WTC11 (cell line): ENCODE measurements around the gene RMRP. TPM values are rescaled to one million over a fixed set of nuclear protein-coding genes. Genes with fewer than 3 reads are reported as not detected.

Experiments
- ATAC-seq: fragments of 200-7000 bp; cut with Tn5 transposase; 2 replicates; pipeline ENCODE4 v1.10.0; 2021; ENCODE audit warnings: mild to moderate bottlenecking, moderate library complexity
- Bru-seq: library from RNA; stranded (reverse); fragments of 400-500 nt; gene quantifications from one replicate; lab custom pipeline; 2021; lab: Mats Ljungman, UMichigan
- CTCF ChIA-PET: fragments of 300-600 bp; sonication (Branson Sonifier 250); formaldehyde crosslinking; loops from one replicate; lab custom pipeline; 2021; ENCODE audit warnings: antibody characterized with exemption; lab: Charles Lee
- POLR2A ChIA-PET: fragments of 350-600 bp; sonication (Branson Sonifier 250); formaldehyde crosslinking; loops from one replicate; lab custom pipeline; 2021; ENCODE audit warnings: antibody characterized with exemption; lab: Charles Lee
- DNase-seq: peaks from one replicate; pipeline ENCODE4 v3.0.0; 2021; ENCODE audit warnings: low spot score
- H3K27ac Mint-ChIP-seq: 2 replicates; pipeline ENCODE4 v1.8.0; 2021; ENCODE audit warnings: mixed read lengths
- H3K27me3 Mint-ChIP-seq: 2 replicates; pipeline ENCODE4 v1.8.0; 2021; ENCODE audit warnings: low read depth, mild to moderate bottlenecking, moderate library complexity, mixed read lengths
- H3K36me3 Mint-ChIP-seq: 2 replicates; pipeline ENCODE4 v1.8.0; 2021; ENCODE audit warnings: mixed read lengths
- H3K4me1 Mint-ChIP-seq: 2 replicates; pipeline ENCODE4 v1.8.0; 2022; ENCODE audit warnings: mixed read lengths
- H3K4me3 Mint-ChIP-seq: 2 replicates; pipeline ENCODE4 v1.8.0; 2021; ENCODE audit warnings: mild to moderate bottlenecking, moderate library complexity, mixed read lengths
- H3K9me3 Mint-ChIP-seq: 2 replicates; pipeline ENCODE4 v1.8.0; 2021; ENCODE audit warnings: mixed read lengths
- CREB1 ChIP-seq: sonication (generic); formaldehyde crosslinking; IDR thresholded peaks from 2 replicates; pipeline ENCODE4 v1.8.0; 2023; ENCODE audit warnings: mild to moderate bottlenecking, missing genetic modification reagents
- FOXK1 ChIP-seq: sonication (generic); formaldehyde crosslinking; IDR thresholded peaks from 2 replicates; pipeline ENCODE4 v1.8.0; 2022; ENCODE audit warnings: mild to moderate bottlenecking, moderate library complexity, missing genetic modification reagents
- FOXP1 ChIP-seq: sonication (generic); formaldehyde crosslinking; IDR thresholded peaks from 2 replicates; pipeline ENCODE4 v1.8.0; 2022; ENCODE audit warnings: missing genetic modification reagents, mild to moderate bottlenecking, moderate library complexity, borderline replicate concordance
- GABPB1 ChIP-seq: sonication (generic); formaldehyde crosslinking; IDR thresholded peaks from 2 replicates; pipeline ENCODE4 v1.8.1; 2023; ENCODE audit warnings: mild to moderate bottlenecking, missing genetic modification reagents
- HMGA2 ChIP-seq: fragments of 250-450 bp; sonication (Bioruptor Pico); IDR thresholded peaks from 2 replicates; pipeline ENCODE4 v1.4.0; 2021; ENCODE audit warnings: mild to moderate bottlenecking, moderate library complexity
- MYBL2 ChIP-seq: sonication (generic); formaldehyde crosslinking; IDR thresholded peaks from 2 replicates; pipeline ENCODE4 v1.8.1; 2023; ENCODE audit warnings: mild to moderate bottlenecking, moderate library complexity, missing genetic modification reagents
- NFATC4 ChIP-seq: fragments of 250-450 bp; sonication (Bioruptor Pico); IDR thresholded peaks from 2 replicates; pipeline ENCODE4 v1.9.0; 2021; ENCODE audit warnings: mild to moderate bottlenecking
- NFYB ChIP-seq: sonication (generic); formaldehyde crosslinking; conservative IDR thresholded peaks from 2 replicates; pipeline ENCODE4 v1.8.0; 2022; ENCODE audit warnings: low read depth, missing genetic modification reagents
- NR3C1 ChIP-seq: sonication (generic); formaldehyde crosslinking; conservative IDR thresholded peaks from 2 replicates; pipeline ENCODE4 v1.8.1; 2023; ENCODE audit warnings: low read depth, mild to moderate bottlenecking, missing genetic modification reagents
- SP1 ChIP-seq: sonication (generic); formaldehyde crosslinking; conservative IDR thresholded peaks from 2 replicates; pipeline ENCODE4 v1.8.1; 2022; ENCODE audit warnings: missing genetic modification reagents
- TEAD4 ChIP-seq: sonication (generic); formaldehyde crosslinking; IDR thresholded peaks from 2 replicates; pipeline ENCODE4 v1.8.0; 2022; ENCODE audit warnings: mild to moderate bottlenecking, missing genetic modification reagents
- ZNF121 ChIP-seq: sonication (generic); formaldehyde crosslinking; IDR thresholded peaks from 2 replicates; pipeline ENCODE4 v1.8.0; 2023; ENCODE audit warnings: missing genetic modification reagents
- long read RNA-seq, 3 experiments: library from RNA in 1 of 3; library from capped mRNA in 1 of 3; library from polyadenylated mRNA in 1 of 3; unstranded in 2 of 3; stranded (forward) in 1 of 3; transcript quantifications; one replicate each; pipeline ENCODE4 v2.0.0, GENCODE V29; 2021
- total RNA-seq: library from RNA; stranded (reverse); gene quantifications from 3 replicates; pipeline ENCODE4 v1.2.3, GENCODE V29; 2021
- TF ChIP-seq, protein P1 (sequence below): fragments of 250-450 bp; sonication (Bioruptor Pico); IDR thresholded peaks from 2 replicates; pipeline ENCODE4 v1.9.0; 2021; ENCODE audit warnings: mild to moderate bottlenecking
- TF ChIP-seq, protein P2 (sequence below): fragments of 250-450 bp; sonication (Bioruptor Pico); IDR thresholded peaks from 2 replicates; pipeline ENCODE4 v1.9.0; 2021; ENCODE audit warnings: mild to moderate bottlenecking, borderline replicate concordance
- TF ChIP-seq, protein P3 (sequence below): fragments of 250-450 bp; sonication (Bioruptor Pico); IDR thresholded peaks from 2 replicates; pipeline ENCODE4 v1.8.0; 2021; ENCODE audit warnings: mild to moderate bottlenecking
- TF ChIP-seq, protein P4 (sequence below): sonication (generic); formaldehyde crosslinking; IDR thresholded peaks from 2 replicates; pipeline ENCODE4 v1.8.1; 2023; ENCODE audit warnings: mild to moderate bottlenecking, moderate library complexity, missing genetic modification reagents
- TF ChIP-seq, protein P5 (sequence below): sonication (generic); formaldehyde crosslinking; IDR thresholded peaks from 2 replicates; pipeline ENCODE4 v1.8.1; 2022; ENCODE audit warnings: mild to moderate bottlenecking, moderate library complexity, missing genetic modification reagents
- TF ChIP-seq, protein P6 (sequence below): sonication (generic); formaldehyde crosslinking; IDR thresholded peaks from 2 replicates; pipeline ENCODE4 v1.8.0; 2023; ENCODE audit warnings: mild to moderate bottlenecking, missing genetic modification reagents
- TF ChIP-seq, protein P7 (sequence below): sonication (generic); formaldehyde crosslinking; IDR thresholded peaks from 2 replicates; pipeline ENCODE4 v1.8.1; 2023; ENCODE audit warnings: mild to moderate bottlenecking, missing genetic modification reagents, moderate library complexity
- TF ChIP-seq, protein P8 (sequence below): sonication (generic); formaldehyde crosslinking; IDR thresholded peaks from 2 replicates; pipeline ENCODE4 v1.8.0; 2022; ENCODE audit warnings: mild to moderate bottlenecking, missing genetic modification reagents

The RMRP gene
- total RNA-seq (23,577 to 25,958 TPM (median 25,042 TPM) in 3 replicates), Bru-seq, nascent RNA (percentile 54 among the genes with signal in this experiment)
- long read RNA-seq, experiment 1: 0 reads
- long read RNA-seq, experiment 2: 0 reads
- long read RNA-seq, experiment 3: 0 reads

DNA sequence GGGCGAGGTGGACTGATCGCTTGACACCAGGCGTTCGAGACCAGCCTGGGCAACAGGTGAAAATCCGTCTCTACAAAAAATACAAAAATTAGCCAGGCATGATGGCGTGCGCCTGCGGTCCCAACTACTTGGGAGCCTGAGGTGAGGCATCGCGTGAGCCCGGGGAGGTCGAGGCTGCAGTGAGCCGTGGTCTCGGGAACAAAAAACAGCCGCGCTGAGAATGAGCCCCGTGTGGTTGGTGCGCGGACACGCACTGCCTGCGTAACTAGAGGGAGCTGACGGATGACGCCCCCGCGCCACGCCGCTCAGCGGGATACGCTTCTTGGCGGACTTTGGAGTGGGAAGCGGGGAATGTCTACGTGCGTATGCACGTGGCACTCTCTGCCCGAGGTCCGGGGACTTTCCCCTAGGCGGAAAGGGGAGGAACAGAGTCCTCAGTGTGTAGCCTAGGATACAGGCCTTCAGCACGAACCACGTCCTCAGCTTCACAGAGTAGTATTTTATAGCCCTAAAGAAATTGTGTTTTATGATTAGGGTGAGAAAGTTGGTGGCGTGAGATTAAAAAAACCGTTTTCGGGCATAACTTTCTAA, at the start of gene RMRP:
RMRP (minus strand) TSS at position 474 of the 591 bp plus-strand sequence.
- Mint-ChIP-seq H3K4me1 (peaks cover 20% of the 10 kb centered on the region), H3K27ac (peak within 1 kb of the TSS; percentile 100), H3K27me3 (peaks cover 23% of the 10 kb centered on the region), H3K9me3 (no peaks in the 10 kb centered on the region), H3K4me3 (peak within 1 kb of the TSS; percentile 85), H3K36me3 (peaks cover 31% of the 10 kb centered on the region)
- ChIA-PET CTCF (interaction anchor here (0.6 to 10.2 kb wide), 27 partner anchors 8 to 623 kb away, joined by 3 to 127 read pairs (median 5); partner anchors contain the start of genes CREB3, HINT2, SIT1 and TESK1), POLR2A (interaction anchor here (0.7 to 6.8 kb wide), 7 partner anchors 11 to 99 kb away, joined by 3 to 38 read pairs (median 4); partner anchors contain the start of genes TLN1 and TPM2)
- DNase-seq (peak; percentile 96), ATAC-seq (peak; percentile 90)
- TF ChIP-seq NFYB (CRISPR knock-in tag) (0 out of 2 replicates have a peak, but pooled peaks have one; percentile 29), NR3C1 (CRISPR knock-in tag) (no peak), SP1 (CRISPR knock-in tag) (peak; percentile 86), GABPB1 (CRISPR knock-in tag) (peak; percentile 91), FOXP1 (CRISPR knock-in tag) (peak; percentile 86; the same call in 1 of the 2 replicates), FOXK1 (CRISPR knock-in tag) (peak; percentile 89), TEAD4 (CRISPR knock-in tag) (no peak), MYBL2 (CRISPR knock-in tag) (peak; percentile 67; the same call in 1 of the 2 replicates), ZNF121 (CRISPR knock-in tag) (0 out of 2 replicates have a peak, but pooled peaks have one; percentile 25), NFATC4 (CRISPR knock-in tag) (no peak), CREB1 (CRISPR knock-in tag) (peak; percentile 88), HMGA2 (CRISPR knock-in tag) (no peak)
- TF ChIP-seq, protein P1, sequence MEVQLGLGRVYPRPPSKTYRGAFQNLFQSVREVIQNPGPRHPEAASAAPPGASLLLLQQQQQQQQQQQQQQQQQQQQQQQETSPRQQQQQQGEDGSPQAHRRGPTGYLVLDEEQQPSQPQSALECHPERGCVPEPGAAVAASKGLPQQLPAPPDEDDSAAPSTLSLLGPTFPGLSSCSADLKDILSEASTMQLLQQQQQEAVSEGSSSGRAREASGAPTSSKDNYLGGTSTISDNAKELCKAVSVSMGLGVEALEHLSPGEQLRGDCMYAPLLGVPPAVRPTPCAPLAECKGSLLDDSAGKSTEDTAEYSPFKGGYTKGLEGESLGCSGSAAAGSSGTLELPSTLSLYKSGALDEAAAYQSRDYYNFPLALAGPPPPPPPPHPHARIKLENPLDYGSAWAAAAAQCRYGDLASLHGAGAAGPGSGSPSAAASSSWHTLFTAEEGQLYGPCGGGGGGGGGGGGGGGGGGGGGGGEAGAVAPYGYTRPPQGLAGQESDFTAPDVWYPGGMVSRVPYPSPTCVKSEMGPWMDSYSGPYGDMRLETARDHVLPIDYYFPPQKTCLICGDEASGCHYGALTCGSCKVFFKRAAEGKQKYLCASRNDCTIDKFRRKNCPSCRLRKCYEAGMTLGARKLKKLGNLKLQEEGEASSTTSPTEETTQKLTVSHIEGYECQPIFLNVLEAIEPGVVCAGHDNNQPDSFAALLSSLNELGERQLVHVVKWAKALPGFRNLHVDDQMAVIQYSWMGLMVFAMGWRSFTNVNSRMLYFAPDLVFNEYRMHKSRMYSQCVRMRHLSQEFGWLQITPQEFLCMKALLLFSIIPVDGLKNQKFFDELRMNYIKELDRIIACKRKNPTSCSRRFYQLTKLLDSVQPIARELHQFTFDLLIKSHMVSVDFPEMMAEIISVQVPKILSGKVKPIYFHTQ (CRISPR knock-in tag): no peak
- TF ChIP-seq, protein P2, sequence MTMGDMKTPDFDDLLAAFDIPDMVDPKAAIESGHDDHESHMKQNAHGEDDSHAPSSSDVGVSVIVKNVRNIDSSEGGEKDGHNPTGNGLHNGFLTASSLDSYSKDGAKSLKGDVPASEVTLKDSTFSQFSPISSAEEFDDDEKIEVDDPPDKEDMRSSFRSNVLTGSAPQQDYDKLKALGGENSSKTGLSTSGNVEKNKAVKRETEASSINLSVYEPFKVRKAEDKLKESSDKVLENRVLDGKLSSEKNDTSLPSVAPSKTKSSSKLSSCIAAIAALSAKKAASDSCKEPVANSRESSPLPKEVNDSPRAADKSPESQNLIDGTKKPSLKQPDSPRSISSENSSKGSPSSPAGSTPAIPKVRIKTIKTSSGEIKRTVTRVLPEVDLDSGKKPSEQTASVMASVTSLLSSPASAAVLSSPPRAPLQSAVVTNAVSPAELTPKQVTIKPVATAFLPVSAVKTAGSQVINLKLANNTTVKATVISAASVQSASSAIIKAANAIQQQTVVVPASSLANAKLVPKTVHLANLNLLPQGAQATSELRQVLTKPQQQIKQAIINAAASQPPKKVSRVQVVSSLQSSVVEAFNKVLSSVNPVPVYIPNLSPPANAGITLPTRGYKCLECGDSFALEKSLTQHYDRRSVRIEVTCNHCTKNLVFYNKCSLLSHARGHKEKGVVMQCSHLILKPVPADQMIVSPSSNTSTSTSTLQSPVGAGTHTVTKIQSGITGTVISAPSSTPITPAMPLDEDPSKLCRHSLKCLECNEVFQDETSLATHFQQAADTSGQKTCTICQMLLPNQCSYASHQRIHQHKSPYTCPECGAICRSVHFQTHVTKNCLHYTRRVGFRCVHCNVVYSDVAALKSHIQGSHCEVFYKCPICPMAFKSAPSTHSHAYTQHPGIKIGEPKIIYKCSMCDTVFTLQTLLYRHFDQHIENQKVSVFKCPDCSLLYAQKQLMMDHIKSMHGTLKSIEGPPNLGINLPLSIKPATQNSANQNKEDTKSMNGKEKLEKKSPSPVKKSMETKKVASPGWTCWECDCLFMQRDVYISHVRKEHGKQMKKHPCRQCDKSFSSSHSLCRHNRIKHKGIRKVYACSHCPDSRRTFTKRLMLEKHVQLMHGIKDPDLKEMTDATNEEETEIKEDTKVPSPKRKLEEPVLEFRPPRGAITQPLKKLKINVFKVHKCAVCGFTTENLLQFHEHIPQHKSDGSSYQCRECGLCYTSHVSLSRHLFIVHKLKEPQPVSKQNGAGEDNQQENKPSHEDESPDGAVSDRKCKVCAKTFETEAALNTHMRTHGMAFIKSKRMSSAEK (CRISPR knock-in tag): no peak
- TF ChIP-seq, protein P3, sequence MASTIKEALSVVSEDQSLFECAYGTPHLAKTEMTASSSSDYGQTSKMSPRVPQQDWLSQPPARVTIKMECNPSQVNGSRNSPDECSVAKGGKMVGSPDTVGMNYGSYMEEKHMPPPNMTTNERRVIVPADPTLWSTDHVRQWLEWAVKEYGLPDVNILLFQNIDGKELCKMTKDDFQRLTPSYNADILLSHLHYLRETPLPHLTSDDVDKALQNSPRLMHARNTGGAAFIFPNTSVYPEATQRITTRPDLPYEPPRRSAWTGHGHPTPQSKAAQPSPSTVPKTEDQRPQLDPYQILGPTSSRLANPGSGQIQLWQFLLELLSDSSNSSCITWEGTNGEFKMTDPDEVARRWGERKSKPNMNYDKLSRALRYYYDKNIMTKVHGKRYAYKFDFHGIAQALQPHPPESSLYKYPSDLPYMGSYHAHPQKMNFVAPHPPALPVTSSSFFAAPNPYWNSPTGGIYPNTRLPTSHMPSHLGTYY (CRISPR knock-in tag): peak; percentile 82; the same call in 1 of the 2 replicates
- TF ChIP-seq, protein P4, sequence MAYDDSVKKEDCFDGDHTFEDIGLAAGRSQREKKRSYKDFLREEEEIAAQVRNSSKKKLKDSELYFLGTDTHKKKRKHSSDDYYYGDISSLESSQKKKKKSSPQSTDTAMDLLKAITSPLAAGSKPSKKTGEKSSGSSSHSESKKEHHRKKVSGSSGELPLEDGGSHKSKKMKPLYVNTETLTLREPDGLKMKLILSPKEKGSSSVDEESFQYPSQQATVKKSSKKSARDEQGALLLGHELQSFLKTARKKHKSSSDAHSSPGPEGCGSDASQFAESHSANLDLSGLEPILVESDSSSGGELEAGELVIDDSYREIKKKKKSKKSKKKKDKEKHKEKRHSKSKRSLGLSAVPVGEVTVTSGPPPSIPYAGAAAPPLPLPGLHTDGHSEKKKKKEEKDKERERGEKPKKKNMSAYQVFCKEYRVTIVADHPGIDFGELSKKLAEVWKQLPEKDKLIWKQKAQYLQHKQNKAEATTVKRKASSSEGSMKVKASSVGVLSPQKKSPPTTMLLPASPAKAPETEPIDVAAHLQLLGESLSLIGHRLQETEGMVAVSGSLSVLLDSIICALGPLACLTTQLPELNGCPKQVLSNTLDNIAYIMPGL (CRISPR knock-in tag): peak; percentile 74; the same call in 1 of the 2 replicates
- TF ChIP-seq, protein P5, sequence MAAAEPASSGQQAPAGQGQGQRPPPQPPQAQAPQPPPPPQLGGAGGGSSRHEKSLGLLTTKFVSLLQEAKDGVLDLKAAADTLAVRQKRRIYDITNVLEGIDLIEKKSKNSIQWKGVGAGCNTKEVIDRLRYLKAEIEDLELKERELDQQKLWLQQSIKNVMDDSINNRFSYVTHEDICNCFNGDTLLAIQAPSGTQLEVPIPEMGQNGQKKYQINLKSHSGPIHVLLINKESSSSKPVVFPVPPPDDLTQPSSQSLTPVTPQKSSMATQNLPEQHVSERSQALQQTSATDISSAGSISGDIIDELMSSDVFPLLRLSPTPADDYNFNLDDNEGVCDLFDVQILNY (CRISPR knock-in tag): peak; percentile 92
- TF ChIP-seq, protein P6, sequence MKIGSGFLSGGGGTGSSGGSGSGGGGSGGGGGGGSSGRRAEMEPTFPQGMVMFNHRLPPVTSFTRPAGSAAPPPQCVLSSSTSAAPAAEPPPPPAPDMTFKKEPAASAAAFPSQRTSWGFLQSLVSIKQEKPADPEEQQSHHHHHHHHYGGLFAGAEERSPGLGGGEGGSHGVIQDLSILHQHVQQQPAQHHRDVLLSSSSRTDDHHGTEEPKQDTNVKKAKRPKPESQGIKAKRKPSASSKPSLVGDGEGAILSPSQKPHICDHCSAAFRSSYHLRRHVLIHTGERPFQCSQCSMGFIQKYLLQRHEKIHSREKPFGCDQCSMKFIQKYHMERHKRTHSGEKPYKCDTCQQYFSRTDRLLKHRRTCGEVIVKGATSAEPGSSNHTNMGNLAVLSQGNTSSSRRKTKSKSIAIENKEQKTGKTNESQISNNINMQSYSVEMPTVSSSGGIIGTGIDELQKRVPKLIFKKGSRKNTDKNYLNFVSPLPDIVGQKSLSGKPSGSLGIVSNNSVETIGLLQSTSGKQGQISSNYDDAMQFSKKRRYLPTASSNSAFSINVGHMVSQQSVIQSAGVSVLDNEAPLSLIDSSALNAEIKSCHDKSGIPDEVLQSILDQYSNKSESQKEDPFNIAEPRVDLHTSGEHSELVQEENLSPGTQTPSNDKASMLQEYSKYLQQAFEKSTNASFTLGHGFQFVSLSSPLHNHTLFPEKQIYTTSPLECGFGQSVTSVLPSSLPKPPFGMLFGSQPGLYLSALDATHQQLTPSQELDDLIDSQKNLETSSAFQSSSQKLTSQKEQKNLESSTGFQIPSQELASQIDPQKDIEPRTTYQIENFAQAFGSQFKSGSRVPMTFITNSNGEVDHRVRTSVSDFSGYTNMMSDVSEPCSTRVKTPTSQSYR (CRISPR knock-in tag): peak; percentile 79
- TF ChIP-seq, protein P7, sequence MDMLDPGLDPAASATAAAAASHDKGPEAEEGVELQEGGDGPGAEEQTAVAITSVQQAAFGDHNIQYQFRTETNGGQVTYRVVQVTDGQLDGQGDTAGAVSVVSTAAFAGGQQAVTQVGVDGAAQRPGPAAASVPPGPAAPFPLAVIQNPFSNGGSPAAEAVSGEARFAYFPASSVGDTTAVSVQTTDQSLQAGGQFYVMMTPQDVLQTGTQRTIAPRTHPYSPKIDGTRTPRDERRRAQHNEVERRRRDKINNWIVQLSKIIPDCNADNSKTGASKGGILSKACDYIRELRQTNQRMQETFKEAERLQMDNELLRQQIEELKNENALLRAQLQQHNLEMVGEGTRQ (CRISPR knock-in tag): peak; percentile 73
- TF ChIP-seq, protein P8, sequence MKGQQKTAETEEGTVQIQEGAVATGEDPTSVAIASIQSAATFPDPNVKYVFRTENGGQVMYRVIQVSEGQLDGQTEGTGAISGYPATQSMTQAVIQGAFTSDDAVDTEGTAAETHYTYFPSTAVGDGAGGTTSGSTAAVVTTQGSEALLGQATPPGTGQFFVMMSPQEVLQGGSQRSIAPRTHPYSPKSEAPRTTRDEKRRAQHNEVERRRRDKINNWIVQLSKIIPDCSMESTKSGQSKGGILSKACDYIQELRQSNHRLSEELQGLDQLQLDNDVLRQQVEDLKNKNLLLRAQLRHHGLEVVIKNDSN (CRISPR knock-in tag): peak; percentile 82
